Myometrial cell (primary cell): ENCODE data around the gene OR9Q1. TPM values are rescaled to one million over a fixed set of nuclear protein-coding genes. Genes with fewer than 3 reads are reported as not detected.

Experiments used
- total RNA-seq: library from RNA; depleted of rRNA; stranded (reverse); fragments of >200 nt; gene quantifications from 2 replicates; pipeline ENCODE4 v1.2.3, GENCODE V29; 2015

Gene OR9Q1, protein sequence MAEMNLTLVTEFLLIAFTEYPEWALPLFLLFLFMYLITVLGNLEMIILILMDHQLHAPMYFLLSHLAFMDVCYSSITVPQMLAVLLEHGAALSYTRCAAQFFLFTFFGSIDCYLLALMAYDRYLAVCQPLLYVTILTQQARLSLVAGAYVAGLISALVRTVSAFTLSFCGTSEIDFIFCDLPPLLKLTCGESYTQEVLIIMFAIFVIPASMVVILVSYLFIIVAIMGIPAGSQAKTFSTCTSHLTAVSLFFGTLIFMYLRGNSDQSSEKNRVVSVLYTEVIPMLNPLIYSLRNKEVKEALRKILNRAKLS
- total RNA-seq: not detected in 2 replicates

DNA sequence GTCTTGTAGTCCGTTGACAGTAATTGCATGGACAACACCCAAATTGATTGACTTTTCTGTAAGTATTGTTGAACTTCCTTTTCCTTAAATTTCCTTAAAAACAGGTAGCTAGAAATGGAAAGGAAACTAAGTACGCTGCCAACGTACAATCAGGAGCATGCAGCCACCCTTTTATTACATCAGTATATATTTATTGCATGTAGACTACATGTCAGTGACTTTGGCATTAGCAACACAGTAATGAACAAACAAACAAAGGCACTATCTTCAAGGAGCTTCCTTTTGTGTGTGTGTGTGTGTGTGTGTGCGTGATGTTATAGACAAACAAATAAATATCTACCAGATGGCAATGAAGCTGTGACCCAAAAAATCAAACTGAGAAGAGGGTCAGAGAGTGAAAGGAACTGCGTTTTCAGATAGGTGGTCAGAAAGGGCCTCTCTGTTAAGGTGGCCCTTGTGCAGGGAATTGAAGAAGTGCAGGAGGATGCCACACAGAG is at the start of gene OR9Q1:
TSS of gene OR9Q1 (plus strand) at position 447 of the 497 bp plus-strand sequence. CDS start 155,564 bp downstream, outside the sequence.

DNA sequence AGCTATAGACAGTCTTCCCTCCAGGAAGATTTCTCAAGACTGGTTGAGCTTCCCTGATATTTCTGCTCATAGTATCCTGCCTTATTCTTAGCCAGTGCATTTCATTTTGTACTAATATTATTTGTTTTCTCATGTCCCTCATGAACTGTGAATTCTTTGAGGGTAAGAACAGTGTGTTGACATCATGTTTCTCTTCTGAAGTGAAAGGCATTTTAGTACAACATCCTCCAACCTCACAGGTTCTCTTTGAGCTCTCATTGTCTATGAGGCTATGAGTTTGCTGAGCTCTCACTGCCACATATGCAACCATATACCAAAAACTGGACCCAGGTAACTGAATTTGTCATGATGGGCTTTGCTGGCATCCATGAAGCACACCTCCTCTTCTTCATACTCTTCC is 7.0 kb downstream of the OR9Q1 start, which contains the start of gene OR6Q1:
TSS of gene OR6Q1 (plus strand) at position 301 of the 400 bp plus-strand sequence. CDS start at position 301, 0 bp downstream.

DNA sequence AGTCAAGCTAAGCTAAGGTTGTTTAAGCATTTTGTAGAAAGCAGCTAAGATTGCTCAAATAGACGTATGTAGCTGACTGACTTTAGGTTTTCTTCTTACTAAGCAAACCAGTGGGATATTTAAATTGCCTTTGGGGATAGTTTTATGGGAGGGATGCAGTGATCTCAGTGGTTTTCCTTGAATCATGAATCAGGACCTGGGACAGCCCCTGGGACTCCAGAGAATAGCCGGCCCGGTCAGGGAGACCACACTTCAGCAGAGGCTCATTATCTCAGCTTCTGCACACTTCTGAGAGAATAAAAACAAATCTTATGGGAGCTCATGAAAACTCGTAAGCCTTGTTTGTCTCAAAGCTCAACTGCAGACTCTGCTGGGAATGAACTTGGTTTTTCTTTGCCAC is 101.8 kb downstream of the OR9Q1 start, which contains the start of gene OR9I1:
TSS of gene OR9I1 (minus strand) at position 62 of the 400 bp plus-strand sequence. CDS start 6,086 bp downstream, outside the sequence.

DNA sequence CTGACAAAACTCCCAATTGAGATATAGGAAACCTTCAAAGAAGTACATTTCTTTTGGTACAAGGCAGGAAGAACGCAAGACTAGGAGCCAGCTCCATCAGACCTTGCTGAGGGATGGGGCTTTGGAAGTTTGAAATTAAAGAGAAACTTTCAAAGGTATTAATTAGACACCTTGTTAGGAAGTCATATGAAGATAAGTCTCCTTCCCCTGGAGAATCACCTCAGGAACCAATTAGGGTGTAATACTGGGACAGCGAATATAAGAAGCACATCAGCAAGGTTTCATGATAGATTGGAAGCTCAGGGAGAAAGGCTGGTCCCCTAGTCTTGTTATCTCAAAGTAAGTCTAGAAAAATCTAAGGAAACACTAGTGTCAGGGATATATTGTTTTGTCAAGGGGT is 165.1 kb downstream of the OR9Q1 start, which contains the start of gene OR9Q2:
TSS of gene OR9Q2 (plus strand) at position 301 of the 400 bp plus-strand sequence. CDS start 1,421 bp downstream, outside the sequence.

DNA sequence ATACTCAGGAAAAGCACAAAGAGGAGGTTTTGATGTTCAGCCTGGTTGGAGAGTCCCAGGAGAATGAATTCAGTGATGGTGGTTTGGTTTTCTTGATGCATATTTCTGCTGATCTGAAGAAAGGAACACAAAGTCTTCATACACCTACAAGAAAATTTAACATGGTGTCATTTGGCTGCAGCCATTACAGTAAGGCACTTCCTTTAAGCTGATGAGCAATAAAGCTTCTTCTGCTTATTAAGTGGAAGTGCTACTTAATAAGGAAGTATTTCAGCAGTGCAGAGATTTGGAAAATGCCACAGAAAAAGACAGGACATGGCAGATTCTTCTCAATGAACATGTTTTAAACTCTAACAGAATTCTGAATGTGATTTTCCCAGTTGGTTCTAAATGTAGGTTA is 180.4 kb downstream of the OR9Q1 start, which contains the start of gene OR1S2:
TSS of gene OR1S2 (minus strand) at position 101 of the 400 bp plus-strand sequence. CDS start at position 101, 0 bp downstream.

DNA sequence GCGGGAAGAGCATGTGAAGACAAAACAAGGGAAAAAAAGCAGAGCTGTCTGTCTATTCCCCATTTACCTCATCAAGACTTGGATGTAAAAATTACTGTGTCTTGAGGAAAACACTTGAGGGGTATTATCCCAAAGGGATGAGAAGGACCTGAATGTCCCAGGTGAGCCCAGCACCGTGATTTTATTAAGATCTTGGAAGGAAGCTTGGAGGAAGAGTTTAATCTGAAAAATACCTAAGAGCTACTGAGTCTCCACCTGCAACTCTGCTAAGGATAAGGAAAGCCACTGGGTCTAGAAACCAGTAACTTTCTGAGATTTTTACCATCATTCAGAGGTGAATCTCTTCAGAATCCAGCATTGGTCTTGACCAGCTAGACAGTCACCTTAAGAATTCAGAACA is 188.7 kb downstream of the OR9Q1 start, which contains the start of gene OR1S1:
TSS of gene OR1S1 (plus strand) at position 301 of the 400 bp plus-strand sequence.

Other genes with a start within 250 kb of the OR9Q1 start
- gene OR6Q1, start 7.1 kb downstream of the OR9Q1 start, total RNA-seq: not detected in 2 replicates
- gene OR9I1, start 101.6 kb downstream of the OR9Q1 start, total RNA-seq: not detected in 2 replicates
- not detected in 2 replicates for gene OR9Q2, start 165.2 kb downstream of the OR9Q1 start, total RNA-seq
- gene OR1S2, start 180.3 kb downstream of the OR9Q1 start, total RNA-seq: not detected in 2 replicates
- not detected in 2 replicates for gene OR1S1, start 188.8 kb downstream of the OR9Q1 start, total RNA-seq
- not detected in 2 replicates for gene OR10Q1, start 205.0 kb downstream of the OR9Q1 start, total RNA-seq
- gene OR10W1, start 244.4 kb downstream of the OR9Q1 start, total RNA-seq: not detected in 2 replicates